Caco-2 (cell line): Measurements from ENCODE around the gene HOATZ. TPM values are rescaled to one million over a fixed set of nuclear protein-coding genes. Genes with fewer than 3 reads are reported as not detected.

Experiments
- BruUV-seq: library from RNA; stranded (reverse); fragments of 400-500 nt; replicated peaks from 2 replicates; lab custom pipeline; 2021; lab: Mats Ljungman, UMichigan
- CTCF ChIA-PET: fragments of 300-600 bp; sonication (Branson Sonifier 250); formaldehyde crosslinking; loops from one replicate; lab custom pipeline; 2022; ENCODE audit warnings: antibody characterized with exemption; lab: Charles Lee
- POLR2A ChIA-PET: fragments of 300-600 bp; sonication (Branson Sonifier 250); formaldehyde crosslinking; loops from one replicate; lab custom pipeline; 2022; ENCODE audit warnings: antibody characterized with exemption; lab: Charles Lee
- DNase-seq, 2 experiments: peaks; one replicate each; pipeline versions ENCODE4 v3.0.0 to v3.0.0-alpha.2; 2020 to 2022
- H3K27me3 ChIP-seq: replicated peaks from 2 replicates; pipeline ENCODE4 v1.6.0; 2011; ENCODE audit warnings: low read length; ENCODE audit not compliant: control insufficient read depth, insufficient read depth
- H3K36me3 ChIP-seq: 2 replicates; pipeline ENCODE4 v1.5.1; 2011; ENCODE audit warnings: low read length; ENCODE audit not compliant: control insufficient read depth, insufficient read depth
- H3K4me1 ChIP-seq: fragments of 250-450 bp; sonication (Bioruptor Pico); 2 replicates; pipeline ENCODE4 v1.5.1; 2020; ENCODE audit warnings: mild to moderate bottlenecking
- H3K4me3 ChIP-seq: 2 replicates; pipeline ENCODE4 v1.5.1; 2011; ENCODE audit warnings: low read depth, mild to moderate bottlenecking, control low read depth, low read length
- H3K9me3 ChIP-seq: fragments of 250-450 bp; sonication (Bioruptor Pico); 2 replicates; pipeline ENCODE4 v1.5.1; 2020; ENCODE audit warnings: mild to moderate bottlenecking, moderate library complexity
- H3K27ac Mint-ChIP-seq: one replicate; pipeline ENCODE4 v1.8.0; 2022; ENCODE audit warnings: mixed read lengths; ENCODE audit not compliant: unreplicated experiment
- H3K27me3 Mint-ChIP-seq: one replicate; pipeline ENCODE4 v1.8.0; 2022; ENCODE audit warnings: mixed read lengths; ENCODE audit not compliant: insufficient read depth, unreplicated experiment
- H3K36me3 Mint-ChIP-seq: one replicate; pipeline ENCODE4 v1.8.0; 2022; ENCODE audit warnings: mild to moderate bottlenecking, mixed read lengths; ENCODE audit not compliant: insufficient read depth, unreplicated experiment
- H3K4me1 Mint-ChIP-seq: one replicate; pipeline ENCODE4 v1.8.0; 2022; ENCODE audit warnings: low read depth, mixed read lengths; ENCODE audit not compliant: unreplicated experiment
- H3K4me3 Mint-ChIP-seq: one replicate; pipeline ENCODE4 v1.8.0; 2022; ENCODE audit warnings: mild to moderate bottlenecking, moderate library complexity, mixed read lengths; ENCODE audit not compliant: unreplicated experiment
- H3K9me3 Mint-ChIP-seq: one replicate; pipeline ENCODE4 v1.8.0; 2022; ENCODE audit warnings: mixed read lengths; ENCODE audit not compliant: unreplicated experiment
- CTCF ChIP-seq, 2 experiments: fragments of 200-600 bp in 1 of 2; IDR thresholded peaks; 1 replicate in 1 of 2; 2 replicates in 1 of 2; pipeline versions ENCODE4 v1.5.1 to v1.8.0; 2011 to 2022; ENCODE audit warnings: antibody characterized with exemption in 1 of 2, control low read depth in 1 of 2, inconsistent platforms in 1 of 2, low read depth in 1 of 2, low read length in 1 of 2, mild to moderate bottlenecking in 1 of 2, moderate library complexity in 1 of 2; ENCODE audit not compliant: insufficient read depth in 1 of 2, severe bottlenecking in 1 of 2, unreplicated experiment in 1 of 2
- intact Hi-C: fragments of 100-400 bp; cut with micrococcal nuclease; formaldehyde crosslinking; loops from one replicate; pipeline ENCODE4 v1.10.0; 2022; ENCODE audit not compliant: unreplicated experiment
- total RNA-seq: library from RNA; stranded (reverse); gene quantifications from 2 replicates; pipeline ENCODE4 v1.2.3, GENCODE V29; 2022

Gene HOATZ
- total RNA-seq, 1 experiment from 2014 or later = not detected

- no peaks in the 10 kb centered on the region for H3K9me3 Mint-ChIP-seq
- CTCF ChIA-PET = no interaction called here
Observed at GRCh38 chr11:111530091-111530490, 15.5 kb downstream of the HOATZ start.

GRCh38 chr11:111531136-111531535 is 16.6 kb downstream of the HOATZ start:
- Histone ChIP-seq H3K27me3 (no peaks in the 10 kb centered on the region), H3K4me1 (peaks cover 45% of the 10 kb centered on the region), H3K4me3 (no peak overlapping the region), H3K36me3 (no peaks in the 10 kb centered on the region), H3K9me3 (no peaks in the 10 kb centered on the region)
- CTCF ChIA-PET = interaction anchor here (0.6 to 0.7 kb wide), 2 partner anchors 758 to 1059 kb away, joined by 3 to 4 read pairs; no protein-coding TSS in a partner anchor
- no peak for DNase-seq
- H3K27me3 Mint-ChIP-seq = no peaks in the 10 kb centered on the region
- no peak overlapping the region for H3K27ac Mint-ChIP-seq
- no peak overlapping the region for H3K4me3 Mint-ChIP-seq
- H3K9me3 Mint-ChIP-seq = no peaks in the 10 kb centered on the region
- POLR2A ChIA-PET = no interaction called here
- peaks cover 32% of the 10 kb centered on the region for H3K4me1 Mint-ChIP-seq
- no peaks in the 10 kb centered on the region for H3K36me3 Mint-ChIP-seq
- intact Hi-C loops = no loop called here
- TSS peak; percentile 80 for BruUV-seq
- TF ChIP-seq CTCF (IDR thresholded peaks at IDR 0.05; ENCODE audit: insufficient read depth in 1 of 2, low read depth in 1 of 2, low read length in 1 of 2, severe bottlenecking in 1 of 2, unreplicated experiment in 1 of 2) = no peak

More at GRCh38 chr11:111530091-111530490, 15.5 kb downstream of the HOATZ start:
- no peak for TF ChIP-seq CTCF (IDR thresholded peaks at IDR 0.05; ENCODE audit: insufficient read depth in 1 of 2, low read depth in 1 of 2, low read length in 1 of 2, severe bottlenecking in 1 of 2, unreplicated experiment in 1 of 2)
- Histone ChIP-seq H3K4me1 (peaks cover 44% of the 10 kb centered on the region), H3K9me3 (no peaks in the 10 kb centered on the region), H3K4me3 (no peak overlapping the region), H3K27me3 (no peaks in the 10 kb centered on the region), H3K36me3 (no peaks in the 10 kb centered on the region)
- Mint-ChIP-seq H3K4me1 (peaks cover 38% of the 10 kb centered on the region), H3K27ac (peak overlapping the region; percentile 33), H3K27me3 (no peaks in the 10 kb centered on the region), H3K36me3 (no peaks in the 10 kb centered on the region), H3K4me3 (peak overlapping the region; percentile 17)
- no peak for DNase-seq
- POLR2A ChIA-PET = no interaction called here
- intact Hi-C loops = no loop called here
- BruUV-seq = no TSS peak

GRCh38 chr11:111531687-111532364 is 17.2 kb downstream of the HOATZ start:
- CTCF ChIA-PET = interaction anchor here (0.7 kb wide), 1 partner anchor 758 kb away, joined by 4 read pairs; no protein-coding TSS in a partner anchor
- POLR2A ChIA-PET = no interaction called here
- Histone ChIP-seq H3K9me3 (no peaks in the 10 kb centered on the region), H3K4me3 (no peak overlapping the region), H3K27me3 (no peaks in the 10 kb centered on the region), H3K36me3 (no peaks in the 10 kb centered on the region), H3K4me1 (peaks cover 45% of the 10 kb centered on the region)
- Mint-ChIP-seq H3K4me3 (peak overlapping the region; percentile 7), H3K27me3 (no peaks in the 10 kb centered on the region), H3K9me3 (no peaks in the 10 kb centered on the region), H3K36me3 (no peaks in the 10 kb centered on the region), H3K27ac (peak overlapping the region; percentile 43), H3K4me1 (peaks cover 27% of the 10 kb centered on the region)
- TF ChIP-seq CTCF (IDR thresholded peaks at IDR 0.05; ENCODE audit: insufficient read depth in 1 of 2, low read depth in 1 of 2, low read length in 1 of 2, severe bottlenecking in 1 of 2, unreplicated experiment in 1 of 2) = no peak
- intact Hi-C loops = loop anchor here (2.0 kb wide), 1 partner anchor 33 kb away; no protein-coding TSS in a partner anchor
- no TSS peak for BruUV-seq
- peak; percentile 59 to 66 for DNase-seq
